KOPT-K1 (cell line): ENCODE data around the gene EMP3.
"Not testable (repeated sequence)": the region's sequence is repeated elsewhere in the genome, so short reads cannot be mapped to it uniquely, and the experiment has no call there.

Experiments
- H3K27ac ChIP-seq: fragments of 200-600 bp; sonication (generic); 2 replicates; pipeline ENCODE4 v1.5.1; 2016; ENCODE audit warnings: antibody characterized with exemption, mild to moderate bottlenecking, low read depth, low read length; ENCODE audit not compliant: poor library complexity, severe bottlenecking
- H3K36me3 ChIP-seq: fragments of 200-600 bp; sonication (generic); 2 replicates; pipeline ENCODE4 v1.5.1; 2017; ENCODE audit warnings: antibody characterized with exemption, mild to moderate bottlenecking, low read length, moderate library complexity; ENCODE audit not compliant: insufficient read depth
- H3K9me3 ChIP-seq: fragments of 200-600 bp; sonication (generic); 2 replicates; pipeline ENCODE4 v1.5.1; 2017; ENCODE audit warnings: antibody characterized with exemption, low read length, mild to moderate bottlenecking; ENCODE audit not compliant: insufficient read depth, poor library complexity, severe bottlenecking

The EMP3 gene

GRCh38 chr19:48371367-48371766 lies 46.0 kb downstream of the EMP3 start:
- no peak overlapping the region for H3K27ac ChIP-seq
- H3K36me3 ChIP-seq, result no peaks in the 10 kb centered on the region
- H3K9me3 ChIP-seq, result no peaks in the 10 kb centered on the region

GRCh38 chr19:48371771-48372170 lies 46.4 kb downstream of the EMP3 start:
- H3K27ac ChIP-seq, H3K36me3 ChIP-seq, H3K9me3 ChIP-seq: not testable (repeated sequence)

GRCh38 chr19:48372904-48373303 lies 47.6 kb downstream of the EMP3 start:
- Histone ChIP-seq H3K36me3 (no peaks in the 10 kb centered on the region), H3K27ac (no peak overlapping the region), H3K9me3 (no peaks in the 10 kb centered on the region)

- no peaks in the 10 kb centered on the region for H3K36me3 ChIP-seq
- H3K9me3 ChIP-seq, result no peaks in the 10 kb centered on the region
- H3K27ac ChIP-seq, result no peak overlapping the region
Observed at GRCh38 chr19:48373567-48373966, 48.2 kb downstream of the EMP3 start.

- Histone ChIP-seq H3K36me3 (peaks cover 25% of the 10 kb centered on the region), H3K27ac (no peak overlapping the region), H3K9me3 (no peaks in the 10 kb centered on the region)
Observed at GRCh38 chr19:48378194-48378570, 52.8 kb downstream of the EMP3 start.

GRCh38 chr19:48379058-48379457 lies 53.7 kb downstream of the EMP3 start:
- no peaks in the 10 kb centered on the region for H3K9me3 ChIP-seq
- H3K27ac ChIP-seq, result no peak overlapping the region
- peaks cover 34% of the 10 kb centered on the region for H3K36me3 ChIP-seq
